HUES64 (cell line): ENCODE measurements around the gene SNX21. TPM values are rescaled to one million over a fixed set of nuclear protein-coding genes. Genes with fewer than 3 reads are reported as not detected.
"Not testable (repeated sequence)": the region's sequence is repeated elsewhere in the genome, so short reads cannot be mapped to it uniquely, and the experiment has no call there.

ENCODE experiments used
- H3K27ac ChIP-seq: 2 replicates; pipeline ENCODE4 v1.7.0; 2013; ENCODE audit warnings: low read depth, low read length, inconsistent platforms
- H3K27me3 ChIP-seq: 2 replicates; pipeline ENCODE4 v1.6.1; 2013; ENCODE audit warnings: mild to moderate bottlenecking, low read length; ENCODE audit not compliant: insufficient read depth
- H3K36me3 ChIP-seq: 2 replicates; pipeline ENCODE4 v1.6.1; 2013; ENCODE audit warnings: mild to moderate bottlenecking, low read length; ENCODE audit not compliant: insufficient read depth
- H3K4me1 ChIP-seq: 2 replicates; pipeline ENCODE4 v1.6.1; 2013; ENCODE audit warnings: mild to moderate bottlenecking, low read length, moderate library complexity; ENCODE audit not compliant: insufficient read depth
- H3K4me3 ChIP-seq: 2 replicates; pipeline ENCODE4 v1.5.1; 2013; ENCODE audit warnings: mild to moderate bottlenecking, low read length, moderate library complexity
- H3K9ac ChIP-seq: 2 replicates; pipeline ENCODE4 v1.6.1; 2013; ENCODE audit warnings: mild to moderate bottlenecking, low read depth, low read length
- H3K9me3 ChIP-seq: 2 replicates; pipeline ENCODE4 v1.6.1; 2013; ENCODE audit warnings: low read depth, low read length; ENCODE audit not compliant: insufficient read depth
- WGBS: fragments of 150-250, 120-280 bp; methylation state at CpG from one replicate; pipeline ENCODE4 v1.1.7; 2013; ENCODE audit warnings: missing lambda C conversion rate; 5-methylcytosine and 5-hydroxymethylcytosine counted together
- polyA plus RNA-seq, 2 experiments: library from polyadenylated mRNA; stranded (reverse); fragments of 50-300 nt; gene quantifications; one replicate each; pipeline ENCODE4 v1.2.3, GENCODE V29; 2013

Gene SNX21
- polyA plus RNA-seq (2013, experiment 1 of 2) = 8.5 TPM
- 8.6 TPM for polyA plus RNA-seq (2013, experiment 2 of 2)

GRCh38 chr20:45833030-45833882 is at the start of gene SNX21:
SNX21 (plus strand) TSS chr20:45833799; CDS start chr20:45833920, 121 bp downstream.
- WGBS = 13% methylated on average over 35 of the region's 35 CpGs
- peaks cover 21% of the 10 kb centered on the region; the same call in 1 of the 2 replicates for H3K36me3 ChIP-seq
- peak within 1 kb of the TSS; percentile 80 for H3K27ac ChIP-seq
- no peaks in the 10 kb centered on the region for H3K27me3 ChIP-seq
- H3K9ac ChIP-seq = peak within 1 kb of the TSS; percentile 75
- H3K9me3 ChIP-seq = no peaks in the 10 kb centered on the region
- peaks cover 5% of the 10 kb centered on the region for H3K4me1 ChIP-seq
- H3K4me3 ChIP-seq = peak within 1 kb of the TSS; percentile 79

- no peaks in the 10 kb centered on the region for H3K9me3 ChIP-seq
- H3K36me3 ChIP-seq = no peaks in the 10 kb centered on the region
- H3K9ac ChIP-seq = no peak overlapping the region
- H3K27me3 ChIP-seq = no peaks in the 10 kb centered on the region
- H3K4me1 ChIP-seq = peaks cover 4% of the 10 kb centered on the region; the same call in 1 of the 2 replicates
- no peak overlapping the region for H3K27ac ChIP-seq
- no peak overlapping the region for H3K4me3 ChIP-seq
- WGBS = 95% methylated on average over 2 of the region's 3 CpGs
Observed at GRCh38 chr20:45788351-45788750, 45.2 kb upstream of the SNX21 start.

GRCh38 chr20:45792317-45793118 is 41.1 kb upstream of the SNX21 start:
- WGBS = 45% methylated on average over 15 of the region's 19 CpGs

GRCh38 chr20:45796337-45797065 is 37.1 kb upstream of the SNX21 start:
- Histone ChIP-seq H3K9ac (no peak overlapping the region), H3K4me3 (no peak overlapping the region), H3K9me3 (no peaks in the 10 kb centered on the region), H3K36me3 (peaks cover 40% of the 10 kb centered on the region), H3K4me1 (peaks cover 4% of the 10 kb centered on the region; the same call in 1 of the 2 replicates), H3K27ac (no peak overlapping the region), H3K27me3 (no peaks in the 10 kb centered on the region)
- 95% methylated on average over 11 of the region's 11 CpGs for WGBS

More at GRCh38 chr20:45792317-45793118, 41.1 kb upstream of the SNX21 start:
- peaks cover 33% of the 10 kb centered on the region for H3K36me3 ChIP-seq
- H3K9me3 ChIP-seq = no peaks in the 10 kb centered on the region
- no peaks in the 10 kb centered on the region for H3K27me3 ChIP-seq
- H3K27ac ChIP-seq = no peak overlapping the region
- peak overlapping the region; percentile 84 for H3K4me3 ChIP-seq
- peaks cover 4% of the 10 kb centered on the region; the same call in 1 of the 2 replicates for H3K4me1 ChIP-seq
- H3K9ac ChIP-seq = peak overlapping the region; percentile 76

- peaks cover 51% of the 10 kb centered on the region for H3K36me3 ChIP-seq
- whole genome bisulfite sequencing = no CpG with 5 or more reads among the region's 1 CpG
Observed at GRCh38 chr20:45797510-45797909, 36.1 kb upstream of the SNX21 start.

GRCh38 chr20:45797955-45798354 is 35.6 kb upstream of the SNX21 start:
- not testable (repeated sequence) for H3K27me3 ChIP-seq, H3K9me3 ChIP-seq, H3K4me1 ChIP-seq, H3K4me3 ChIP-seq, H3K9ac ChIP-seq, H3K27ac ChIP-seq
- 92% methylated on average over 3 of the region's 3 CpGs for WGBS
- H3K36me3 ChIP-seq = peaks cover 55% of the 10 kb centered on the region

More at GRCh38 chr20:45797510-45797909, 36.1 kb upstream of the SNX21 start:
- not testable (repeated sequence) for H3K27me3 ChIP-seq, H3K27ac ChIP-seq, H3K9ac ChIP-seq, H3K4me1 ChIP-seq, H3K4me3 ChIP-seq, H3K9me3 ChIP-seq

GRCh38 chr20:45798935-45799642 is 34.5 kb upstream of the SNX21 start:
- no peak overlapping the region for H3K4me3 ChIP-seq
- H3K4me1 ChIP-seq = no peaks in the 10 kb centered on the region
- H3K27me3 ChIP-seq = no peaks in the 10 kb centered on the region
- H3K9ac ChIP-seq = no peak overlapping the region
- WGBS = 50% methylated on average over 4 of the region's 4 CpGs
- H3K36me3 ChIP-seq = peaks cover 61% of the 10 kb centered on the region
- H3K9me3 ChIP-seq = no peaks in the 10 kb centered on the region
- no peak overlapping the region for H3K27ac ChIP-seq

GRCh38 chr20:45801851-45802250 is 31.7 kb upstream of the SNX21 start:
- no peaks in the 10 kb centered on the region for H3K27me3 ChIP-seq
- H3K36me3 ChIP-seq = peaks cover 61% of the 10 kb centered on the region
- H3K9me3 ChIP-seq = no peaks in the 10 kb centered on the region
- no peak overlapping the region for H3K9ac ChIP-seq
- WGBS = 92% methylated on average over 7 of the region's 7 CpGs
- no peak overlapping the region for H3K4me3 ChIP-seq
- no peak overlapping the region for H3K27ac ChIP-seq
- H3K4me1 ChIP-seq = no peaks in the 10 kb centered on the region

GRCh38 chr20:45810191-45810970 is 23.2 kb upstream of the SNX21 start:
- Histone ChIP-seq H3K4me3 (no peak overlapping the region), H3K27me3 (no peaks in the 10 kb centered on the region), H3K4me1 (no peaks in the 10 kb centered on the region), H3K36me3 (peaks cover 68% of the 10 kb centered on the region), H3K27ac (no peak overlapping the region), H3K9ac (no peak overlapping the region), H3K9me3 (no peaks in the 10 kb centered on the region)
- 98% methylated on average over 6 of the region's 8 CpGs for WGBS
